IMR-90 (cell line): Measurements from ENCODE around the gene TAF1B. TPM values are rescaled to one million over a fixed set of nuclear protein-coding genes. Genes with fewer than 3 reads are reported as not detected.
A peak's percentile ranks its signal among the peaks of the same experiment; 100 is the strongest.

Source experiments
- ATAC-seq: fragments of 200-7000 bp; cut with Tn5 transposase; 2 replicates; pipeline ENCODE4 v1.9.1; 2020; ENCODE audit warnings: low read depth, mild to moderate bottlenecking, moderate library complexity
- BruUV-seq: library from RNA; stranded (reverse); fragments of 400-500 nt; replicated peaks from 2 replicates; lab custom pipeline; 2021; lab: Mats Ljungman, UMichigan
- CTCF ChIA-PET: fragments of 300-600 bp; formaldehyde crosslinking; extraction: SDS; loops from one replicate; lab custom pipeline; 2021; ENCODE audit warnings: antibody characterized with exemption; lab: Yijun Ruan, JAX
- POLR2A ChIA-PET: fragments of 300-600 bp; sonication (Branson Sonifier 250); formaldehyde crosslinking; loops from one replicate; lab custom pipeline; 2022; ENCODE audit warnings: antibody characterized with exemption; ENCODE audit not compliant: unreplicated experiment; lab: Charles Lee
- DNase-seq: peaks from one replicate; pipeline ENCODE4 v3.0.0; 2013
- H2AFZ ChIP-seq: replicated peaks from 2 replicates; pipeline ENCODE3; 2013; ENCODE audit warnings: low read length, mild to moderate bottlenecking; ENCODE audit not compliant: poor library complexity
- H2AK5ac ChIP-seq: 2 replicates; pipeline ENCODE4 v1.6.1; 2013; ENCODE audit warnings: low read depth, low read length, inconsistent platforms
- H2AK9ac ChIP-seq: replicated peaks from 2 replicates; pipeline ENCODE3; 2013; ENCODE audit warnings: mild to moderate bottlenecking, low read depth, low read length, moderate library complexity; ENCODE audit not compliant: poor library complexity
- H2BK120ac ChIP-seq: 2 replicates; pipeline ENCODE4 v1.6.1; 2013; ENCODE audit warnings: low read depth, low read length, inconsistent platforms
- H2BK15ac ChIP-seq: 3 replicates; pipeline ENCODE4 v1.6.1; 2013; ENCODE audit warnings: low read depth, low read length, inconsistent platforms
- H2BK20ac ChIP-seq: 2 replicates; pipeline ENCODE4 v1.6.1; 2013; ENCODE audit warnings: low read depth, mild to moderate bottlenecking, inconsistent platforms, low read length, moderate library complexity
- H2BK5ac ChIP-seq: 2 replicates; pipeline ENCODE4 v1.6.1; 2013; ENCODE audit warnings: mild to moderate bottlenecking, low read depth, low read length, inconsistent platforms; ENCODE audit not compliant: poor library complexity, severe bottlenecking
- H3K14ac ChIP-seq: replicated peaks from 2 replicates; pipeline ENCODE4 v1.6.1; 2013; ENCODE audit warnings: low read depth, low read length, inconsistent platforms
- H3K18ac ChIP-seq: 2 replicates; pipeline ENCODE4 v1.6.1; 2013; ENCODE audit warnings: low read depth, low read length, control low read depth
- H3K23ac ChIP-seq: 2 replicates; pipeline ENCODE4 v1.6.1; 2013; ENCODE audit warnings: low read depth, low read length, inconsistent platforms
- H3K27ac ChIP-seq: 2 replicates; pipeline ENCODE4 v1.5.1; 2013; ENCODE audit warnings: mild to moderate bottlenecking, control low read depth, low read length; ENCODE audit not compliant: insufficient read depth
- H3K27me3 ChIP-seq: 2 replicates; pipeline ENCODE4 v1.6.1; 2013; ENCODE audit warnings: low read length; ENCODE audit not compliant: control insufficient read depth, insufficient read depth
- H3K36me3 ChIP-seq: 2 replicates; pipeline ENCODE4 v1.6.1; 2013; ENCODE audit warnings: low read length, mixed read lengths; ENCODE audit not compliant: control insufficient read depth, insufficient read depth
- H3K4ac ChIP-seq: 2 replicates; pipeline ENCODE4 v1.6.1; 2013; ENCODE audit warnings: low read depth, low read length, inconsistent platforms
- H3K4me1 ChIP-seq: 2 replicates; pipeline ENCODE4 v1.6.1; 2013; ENCODE audit warnings: low read length, mixed read lengths; ENCODE audit not compliant: control insufficient read depth, insufficient read depth
- H3K4me2 ChIP-seq: 2 replicates; pipeline ENCODE4 v1.6.1; 2013; ENCODE audit warnings: low read depth, mild to moderate bottlenecking, control low read depth, low read length, moderate library complexity
- H3K4me3 ChIP-seq: 2 replicates; pipeline ENCODE4 v1.5.1; 2013; ENCODE audit warnings: low read depth, mild to moderate bottlenecking, control low read depth, low read length, moderate library complexity; ENCODE audit not compliant: insufficient read depth
- H3K56ac ChIP-seq: 2 replicates; pipeline ENCODE4 v1.6.1; 2013; ENCODE audit warnings: low read length, inconsistent platforms; ENCODE audit not compliant: insufficient read depth; ENCODE audit errors: extremely low read depth
- H3K79me1 ChIP-seq, 2 experiments: 2 replicates each; pipeline ENCODE4 v1.6.1; 2013; ENCODE audit warnings: low read length in 2 of 2, inconsistent platforms in 1 of 2, low read depth in 1 of 2
- H3K9ac ChIP-seq: 2 replicates; pipeline ENCODE4 v1.6.1; 2013; ENCODE audit warnings: low read depth, low read length, control low read depth
- H3K9me1 ChIP-seq: 2 replicates; pipeline ENCODE4 v1.6.1; 2013; ENCODE audit warnings: low read length, inconsistent platforms; ENCODE audit not compliant: insufficient read depth
- H3K9me3 ChIP-seq: 2 replicates; pipeline ENCODE4 v1.6.1; 2013; ENCODE audit warnings: low read length; ENCODE audit not compliant: control insufficient read depth, insufficient read depth
- H4K20me1 ChIP-seq: 2 replicates; pipeline ENCODE4 v1.6.1; 2013; ENCODE audit warnings: low read length, inconsistent platforms; ENCODE audit not compliant: insufficient read depth
- H4K5ac ChIP-seq: 2 replicates; pipeline ENCODE4 v1.6.1; 2013; ENCODE audit warnings: mild to moderate bottlenecking, low read depth, low read length, control low read depth
- H4K8ac ChIP-seq, 2 experiments: 2 replicates each; pipeline ENCODE4 v1.6.1; 2013; ENCODE audit warnings: low read depth in 2 of 2, low read length in 2 of 2, control low read depth in 1 of 2, inconsistent platforms in 1 of 2
- H4K91ac ChIP-seq: 2 replicates; pipeline ENCODE4 v1.6.1; 2013; ENCODE audit warnings: low read depth, low read length, inconsistent platforms; ENCODE audit not compliant: insufficient read depth
- CEBPB ChIP-seq: IDR thresholded peaks from 2 replicates; pipeline ENCODE4 v1.6.1; 2012; ENCODE audit warnings: low read depth, low read length, improper control_type of control experiment
- MAFK ChIP-seq: IDR thresholded peaks from 2 replicates; pipeline ENCODE4 v1.6.1; 2012; ENCODE audit warnings: low read depth, low read length, improper control_type of control experiment
- MAZ ChIP-seq: IDR thresholded peaks from 2 replicates; pipeline ENCODE4 v1.6.1; 2012; ENCODE audit warnings: low read depth, mild to moderate bottlenecking, low read length, improper control_type of control experiment, moderate library complexity, borderline replicate concordance
- MXI1 ChIP-seq: IDR thresholded peaks from 2 replicates; pipeline ENCODE4 v1.6.1; 2012; ENCODE audit warnings: low read depth, mild to moderate bottlenecking, low read length, moderate library complexity, borderline replicate concordance
- NFE2L2 ChIP-seq: fragments of 150-350 bp; IDR thresholded peaks from 2 replicates; pipeline ENCODE4 v1.6.1; 2016; ENCODE audit warnings: low read depth, mild to moderate bottlenecking, low read length
- POLR2A ChIP-seq: IDR thresholded peaks from 2 replicates; pipeline ENCODE4 v1.6.1; 2012; ENCODE audit warnings: mild to moderate bottlenecking, low read depth, low read length
- RAD21 ChIP-seq: IDR thresholded peaks from 2 replicates; pipeline ENCODE4 v1.6.1; 2012; ENCODE audit warnings: low read length, improper control_type of control experiment
- SMC3 ChIP-seq: fragments of 150-350 bp; IDR thresholded peaks from 2 replicates; pipeline ENCODE4 v1.6.1; 2016; ENCODE audit warnings: low read depth, mild to moderate bottlenecking, antibody characterized with exemption, low read length, moderate library complexity
- WGBS, 2 experiments: methylation state at CpG; one replicate each; pipeline versions ENCODE4 v1.1.5 to v1.1.7; 2013; ENCODE audit warnings: missing lambda C conversion rate in 2 of 2; ENCODE audit not compliant: insufficient read length in 1 of 2; ENCODE audit errors: extremely low coverage in 2 of 2; 5-methylcytosine and 5-hydroxymethylcytosine counted together
- dilution Hi-C: fragments of 300-500 bp; cut with HindIII; formaldehyde crosslinking; loops from one replicate; pipeline ENCODE4 v1.14.3; 2018; ENCODE audit warnings: low sequenced_read_pairs; ENCODE audit not compliant: unreplicated experiment
- in situ Hi-C: fragments of 300-500 bp; cut with MboI; formaldehyde crosslinking; loops from 3 replicates; pipeline ENCODE4 v1.14.3; 2019; ENCODE audit warnings: low sequenced_read_pairs, inconsistent platforms, mixed read lengths
- intact Hi-C: fragments of 100-400 bp; cut with micrococcal nuclease; formaldehyde crosslinking; loops from 2 replicates; pipeline ENCODE4 v1.10.0; 2022
- polyA plus RNA-seq, 3 experiments: library from polyadenylated mRNA; depleted of rRNA; stranded (reverse); fragments of >200 nt; gene quantifications; 2 replicates each; pipeline ENCODE4 v1.2.3, GENCODE V29; 2012; ENCODE audit warnings: low replicate concordance in 1 of 3
- total RNA-seq: library from RNA; depleted of rRNA; stranded (reverse); fragments of >200 nt; gene quantifications from 2 replicates; pipeline ENCODE4 v1.2.3, GENCODE V29; 2012
- TF ChIP-seq, protein P1 (sequence below): conservative IDR thresholded peaks from 2 replicates; pipeline ENCODE4 v1.5.1; 2012; ENCODE audit warnings: mild to moderate bottlenecking, low read depth, low read length, improper control_type of control experiment
- TF ChIP-seq, protein P2 (sequence below): fragments of 150-350 bp; IDR thresholded peaks from 2 replicates; pipeline ENCODE4 v1.6.1; 2016; ENCODE audit warnings: low read depth, mild to moderate bottlenecking, low read length, moderate library complexity, borderline replicate concordance

Gene TAF1B
- total and polyA plus RNA-seq, 2 of the 4 experiments (the other 2 are of a cell fraction) = 8.4 to 19.9 TPM

DNA sequence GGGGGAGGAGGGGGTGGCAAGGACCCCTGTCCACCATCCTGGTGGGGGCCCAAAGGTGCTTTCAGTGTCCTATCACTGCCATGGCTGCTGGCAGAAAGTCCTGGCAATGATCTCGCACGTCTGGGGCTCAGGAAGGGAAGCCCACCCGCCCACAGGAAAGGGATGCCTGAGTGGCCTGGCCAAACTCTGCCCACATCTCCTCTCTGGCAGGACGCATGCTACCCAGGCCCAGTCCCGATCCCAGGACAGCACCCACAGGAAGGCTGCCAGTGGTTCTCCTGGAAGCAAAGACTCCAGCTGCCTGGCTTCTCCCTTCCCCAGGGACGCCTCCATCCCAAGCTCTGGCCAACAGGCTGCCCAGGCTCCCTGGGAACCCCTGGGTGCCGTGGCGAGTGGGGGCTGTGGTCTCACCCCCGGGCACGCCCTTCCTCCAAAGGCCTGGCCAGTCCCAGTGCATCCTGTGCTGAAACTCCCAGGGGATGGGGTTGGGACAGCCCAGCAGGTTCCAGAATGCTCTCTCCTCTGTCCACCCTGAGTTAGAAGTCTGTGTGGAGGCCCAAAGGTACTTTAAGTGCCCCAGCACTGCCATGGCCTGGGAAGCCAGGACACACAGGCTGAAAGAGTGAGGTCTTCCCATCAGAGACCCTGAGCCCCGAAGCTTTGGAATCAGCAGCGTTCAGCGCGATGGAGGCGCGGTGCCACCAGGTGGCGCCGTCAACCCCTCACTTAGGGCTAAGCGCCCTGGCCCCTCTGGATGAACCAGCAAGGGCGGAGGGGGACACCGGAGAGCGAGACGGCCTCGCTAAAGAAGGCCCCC is 29.8 kb upstream of the TAF1B start:
- H3K18ac ChIP-seq = no peak overlapping the region
- H3K4me1 ChIP-seq = peaks cover 2% of the 10 kb centered on the region; the same call in 1 of the 2 replicates
- H2BK15ac ChIP-seq = peak overlapping the region; percentile 18; the same call in 1 of the 3 replicates
- no peaks in the 10 kb centered on the region for H3K9me1 ChIP-seq
- peak overlapping the region; percentile 55; the same call in 1 of the 2 replicates for H2BK120ac ChIP-seq
- no peak overlapping the region for H2BK5ac ChIP-seq
- no peak for TF ChIP-seq MXI1
- TF ChIP-seq MAZ = peak; percentile 70; the same call in 1 of the 2 replicates
- TF ChIP-seq MAFK = no peak
- TF ChIP-seq NFE2L2 = no peak
- TF ChIP-seq RAD21 = peak; percentile 86
- peak; percentile 93 for TF ChIP-seq SMC3
- TF ChIP-seq, protein P1, sequence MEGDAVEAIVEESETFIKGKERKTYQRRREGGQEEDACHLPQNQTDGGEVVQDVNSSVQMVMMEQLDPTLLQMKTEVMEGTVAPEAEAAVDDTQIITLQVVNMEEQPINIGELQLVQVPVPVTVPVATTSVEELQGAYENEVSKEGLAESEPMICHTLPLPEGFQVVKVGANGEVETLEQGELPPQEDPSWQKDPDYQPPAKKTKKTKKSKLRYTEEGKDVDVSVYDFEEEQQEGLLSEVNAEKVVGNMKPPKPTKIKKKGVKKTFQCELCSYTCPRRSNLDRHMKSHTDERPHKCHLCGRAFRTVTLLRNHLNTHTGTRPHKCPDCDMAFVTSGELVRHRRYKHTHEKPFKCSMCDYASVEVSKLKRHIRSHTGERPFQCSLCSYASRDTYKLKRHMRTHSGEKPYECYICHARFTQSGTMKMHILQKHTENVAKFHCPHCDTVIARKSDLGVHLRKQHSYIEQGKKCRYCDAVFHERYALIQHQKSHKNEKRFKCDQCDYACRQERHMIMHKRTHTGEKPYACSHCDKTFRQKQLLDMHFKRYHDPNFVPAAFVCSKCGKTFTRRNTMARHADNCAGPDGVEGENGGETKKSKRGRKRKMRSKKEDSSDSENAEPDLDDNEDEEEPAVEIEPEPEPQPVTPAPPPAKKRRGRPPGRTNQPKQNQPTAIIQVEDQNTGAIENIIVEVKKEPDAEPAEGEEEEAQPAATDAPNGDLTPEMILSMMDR = peak; percentile 88
- TF ChIP-seq POLR2A = 0 out of 2 replicates have a peak, but pooled peaks have one; percentile 27
- no peak for TF ChIP-seq CEBPB
- TF ChIP-seq, protein P2, sequence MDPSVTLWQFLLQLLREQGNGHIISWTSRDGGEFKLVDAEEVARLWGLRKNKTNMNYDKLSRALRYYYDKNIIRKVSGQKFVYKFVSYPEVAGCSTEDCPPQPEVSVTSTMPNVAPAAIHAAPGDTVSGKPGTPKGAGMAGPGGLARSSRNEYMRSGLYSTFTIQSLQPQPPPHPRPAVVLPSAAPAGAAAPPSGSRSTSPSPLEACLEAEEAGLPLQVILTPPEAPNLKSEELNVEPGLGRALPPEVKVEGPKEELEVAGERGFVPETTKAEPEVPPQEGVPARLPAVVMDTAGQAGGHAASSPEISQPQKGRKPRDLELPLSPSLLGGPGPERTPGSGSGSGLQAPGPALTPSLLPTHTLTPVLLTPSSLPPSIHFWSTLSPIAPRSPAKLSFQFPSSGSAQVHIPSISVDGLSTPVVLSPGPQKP = no peak
- no peak overlapping the region; the same call in 1 of the 2 replicates for H4K5ac ChIP-seq
- no TSS peak for BruUV-seq
- peak; percentile 99 for ATAC-seq
- H3K36me3 ChIP-seq = no peaks in the 10 kb centered on the region
- peaks cover 3% of the 10 kb centered on the region for H3K27me3 ChIP-seq
- no peak overlapping the region; the same call in 1 of the 2 replicates for H3K56ac ChIP-seq
- no peak overlapping the region for H3K23ac ChIP-seq
- H4K91ac ChIP-seq = no peak overlapping the region; the same call in 1 of the 2 replicates
- H4K8ac ChIP-seq = peak overlapping the region in 1 of 2 experiments; percentile 53; a peak in 1 of 4 replicates
- peak; percentile 51 for DNase-seq
- H3K9me3 ChIP-seq = no peaks in the 10 kb centered on the region
- no peaks in the 10 kb centered on the region for H3K79me1 ChIP-seq
- dilution Hi-C loops = no loop called here
- peak overlapping the region; percentile 72; the same call in 1 of the 2 replicates for H2BK20ac ChIP-seq
- peak overlapping the region; percentile 59; the same call in 1 of the 2 replicates for H3K4me2 ChIP-seq
- WGBS, 2 experiments = 25% methylated on average over 12 of the region's 24 CpGs; no CpG with 5 or more reads in 1 of the 2 experiments
- no peaks in the 10 kb centered on the region for H4K20me1 ChIP-seq
- CTCF ChIA-PET = interaction anchor here (0.5 to 1.5 kb wide), 12 partner anchors 12 to 247 kb away, joined by 3 to 9 read pairs (median 4); partner anchors contain the start of gene TAF1B
- peak overlapping the region; percentile 68; the same call in 1 of the 2 replicates for H2AK5ac ChIP-seq
- intact Hi-C loops = loop anchor here (1.0 to 5.0 kb wide), 2 partner anchors 139 to 235 kb away; partner anchors contain the start of gene GRHL1
- H3K14ac ChIP-seq = 0 out of 2 replicates have a peak overlapping the region, but pooled peaks have one; percentile 43
- peak overlapping the region; percentile 61 for H3K4ac ChIP-seq
- H3K4me3 ChIP-seq = no peak overlapping the region
- peak overlapping the region; percentile 85 for H2AFZ ChIP-seq
- no peak overlapping the region for H3K9ac ChIP-seq
- POLR2A ChIA-PET = no interaction called here
- in situ Hi-C loops = loop anchor here (25.0 kb wide), 1 partner anchor 849 kb away; no protein-coding TSS in a partner anchor
- H2AK9ac ChIP-seq = peak overlapping the region; percentile 80
- H3K27ac ChIP-seq = no peak overlapping the region
